HCT116 (cell line): ENCODE measurements around the gene OR10AD1. TPM values are rescaled to one million over a fixed set of nuclear protein-coding genes. Genes with fewer than 3 reads are reported as not detected.

ENCODE experiments used
- ATAC-seq: fragments of 200-7000 bp; cut with Tn5 transposase; 2 replicates; pipeline ENCODE4 v1.9.1; 2020; ENCODE audit warnings: mild to moderate bottlenecking, moderate library complexity
- BruUV-seq: library from RNA; stranded (reverse); fragments of 400-500 nt; replicated peaks from 2 replicates; lab custom pipeline; 2021; lab: Mats Ljungman, UMichigan
- CTCF ChIA-PET: fragments of 300-600 bp; sonication (Branson Sonifier 250); formaldehyde crosslinking; loops from one replicate; lab custom pipeline; 2021; ENCODE audit warnings: antibody characterized with exemption; lab: Charles Lee
- POLR2A ChIA-PET: fragments of 300-600, 350-600 bp; sonication (Branson Sonifier 250); formaldehyde crosslinking; loops from one replicate; lab custom pipeline; 2021; ENCODE audit warnings: antibody characterized with exemption; lab: Charles Lee
- RAD21 ChIA-PET, 2 experiments: fragments of 300-600 bp; sonication (Branson Sonifier 250); formaldehyde crosslinking; loops; one replicate each; lab custom pipeline; 2023; ENCODE audit warnings: low total read pairs in 2 of 2; ENCODE audit not compliant: uncharacterized antibody in 2 of 2, unreplicated experiment in 2 of 2, low non-redundant PET in 1 of 2; lab: Charles Lee
- DNase-seq: peaks from one replicate; pipeline ENCODE4 v3.0.0-alpha.2; 2010; ENCODE audit warnings: low read depth, low spot score
- H2AFZ ChIP-seq: fragments of 200-600 bp; shearing (Covaris generic), sonication (generic); 2 replicates; pipeline ENCODE4 v1.6.1; 2017; ENCODE audit warnings: low read depth, mixed run types, mixed read lengths, antibody characterized with exemption, low read length; ENCODE audit not compliant: poor library complexity, severe bottlenecking
- H3K27ac ChIP-seq: 2 replicates; pipeline ENCODE4 v1.5.1; 2012; ENCODE audit warnings: low read depth, low read length
- H3K27me3 ChIP-seq: fragments of 200-600 bp; sonication (generic); 2 replicates; pipeline ENCODE4 v1.6.1; 2016; ENCODE audit warnings: mixed run types, low read length, mixed read lengths; ENCODE audit not compliant: insufficient read depth
- H3K36me3 ChIP-seq, 2 experiments: fragments of 200-500 bp in 1 of 2; fragments of 200-600 bp in 1 of 2; sonication (Bioruptor generic) in 1 of 2; sonication (generic) in 1 of 2; 2 replicates each; pipeline versions ENCODE4 v1.5.1 to v1.6.1; 2014 to 2016; ENCODE audit warnings: low read length in 2 of 2, inconsistent platforms in 1 of 2, mixed read lengths in 1 of 2, mixed run types in 1 of 2; ENCODE audit not compliant: insufficient read depth in 2 of 2, control insufficient read depth in 1 of 2
- H3K4me1 ChIP-seq, 2 experiments: fragments of 200-600 bp in 1 of 2; sonication (generic) in 1 of 2; 2 replicates each; pipeline versions ENCODE4 v1.5.1 to v1.6.1; 2012 to 2017; ENCODE audit warnings: low read length in 2 of 2, inconsistent platforms in 1 of 2, mild to moderate bottlenecking in 1 of 2, mixed read lengths in 1 of 2, mixed run types in 1 of 2, moderate library complexity in 1 of 2; ENCODE audit not compliant: insufficient read depth in 2 of 2, control insufficient read depth in 1 of 2
- H3K4me2 ChIP-seq: fragments of 200-600 bp; sonication (generic); 2 replicates; pipeline ENCODE4 v1.6.1; 2017; ENCODE audit warnings: mixed run types, low read length, mixed read lengths
- H3K4me3 ChIP-seq, 2 experiments: fragments of 200-600 bp in 1 of 2; sonication (generic) in 1 of 2; replicated peaks in 1 of 2; 2 replicates each; pipeline ENCODE4 v1.5.1; 2011 to 2016; ENCODE audit warnings: low read length in 2 of 2, control low read depth in 1 of 2, low read depth in 1 of 2, mild to moderate bottlenecking in 1 of 2, mixed read lengths in 1 of 2, mixed run types in 1 of 2
- H3K79me2 ChIP-seq: fragments of 200-600 bp; sonication (generic); 2 replicates; pipeline ENCODE4 v1.6.1; 2017; ENCODE audit warnings: mild to moderate bottlenecking, mixed run types, low read length, moderate library complexity, mixed read lengths; ENCODE audit not compliant: insufficient read depth
- H3K9ac ChIP-seq: fragments of 200-600 bp; sonication (generic); 2 replicates; pipeline ENCODE4 v1.6.1; 2016; ENCODE audit warnings: low read length, mixed read lengths
- H3K9me2 ChIP-seq: fragments of 200-600 bp; sonication (generic), shearing (Covaris generic); 2 replicates; pipeline ENCODE4 v1.6.1; 2017; ENCODE audit warnings: mixed run types, mild to moderate bottlenecking, moderate library complexity; ENCODE audit not compliant: insufficient read depth
- H3K9me3 ChIP-seq, 2 experiments: fragments of 200-500 bp in 1 of 2; fragments of 200-600 bp in 1 of 2; sonication (Bioruptor generic) in 1 of 2; sonication (generic) in 1 of 2; 2 replicates each; pipeline ENCODE4 v1.6.1; 2014 to 2017; ENCODE audit warnings: low read length in 2 of 2, mixed read lengths in 2 of 2, inconsistent platforms in 1 of 2, low read depth in 1 of 2, mild to moderate bottlenecking in 1 of 2, mixed run types in 1 of 2, moderate library complexity in 1 of 2; ENCODE audit not compliant: control insufficient read depth in 1 of 2, insufficient read depth in 1 of 2
- H4K20me1 ChIP-seq: fragments of 200-600 bp; sonication (generic), shearing (Covaris generic); 2 replicates; pipeline ENCODE4 v1.6.1; 2017; ENCODE audit warnings: mixed run types, mild to moderate bottlenecking, moderate library complexity; ENCODE audit not compliant: insufficient read depth
- CBX3 ChIP-seq: IDR thresholded peaks from 2 replicates; pipeline ENCODE4 v1.6.1; 2012; ENCODE audit warnings: low read depth
- CTCF ChIP-seq, 3 experiments: fragments of 200-600 bp in 1 of 3; sonication (generic) in 1 of 3; IDR thresholded peaks in 2 of 3; conservative IDR thresholded peaks in 1 of 3; 2 replicates each; pipeline ENCODE4 v1.5.1; 2012 to 2017; ENCODE audit warnings: low read depth in 2 of 3, low read length in 2 of 3, antibody characterized with exemption in 1 of 3, borderline replicate concordance in 1 of 3, control low read depth in 1 of 3, mild to moderate bottlenecking in 1 of 3, mixed read lengths in 1 of 3, mixed run types in 1 of 3, moderate library complexity in 1 of 3; ENCODE audit not compliant: insufficient read depth in 1 of 3
- EGR1 ChIP-seq: IDR thresholded peaks from 2 replicates; pipeline ENCODE4 v1.6.1; 2012; ENCODE audit warnings: low read depth
- ELF1 ChIP-seq: IDR thresholded peaks from 2 replicates; pipeline ENCODE4 v1.6.1; 2012; ENCODE audit warnings: low read depth, borderline replicate concordance
- MAX ChIP-seq: IDR thresholded peaks from 2 replicates; pipeline ENCODE4 v1.6.1; 2012
- POLR2A ChIP-seq: IDR thresholded peaks from 2 replicates; pipeline ENCODE4 v1.7.0; 2011; ENCODE audit warnings: borderline replicate concordance; ENCODE audit not compliant: insufficient read depth, insufficient read length; ENCODE audit errors: extremely low read depth
- RAD21 ChIP-seq: IDR thresholded peaks from 2 replicates; pipeline ENCODE4 v1.6.1; 2012; ENCODE audit warnings: low read depth, mild to moderate bottlenecking
- SP1 ChIP-seq: IDR thresholded peaks from 2 replicates; pipeline ENCODE4 v1.6.1; 2012; ENCODE audit warnings: low read depth
- SRF ChIP-seq: IDR thresholded peaks from 2 replicates; pipeline ENCODE4 v1.6.1; 2012; ENCODE audit warnings: low read depth
- TCF7L2 ChIP-seq: IDR thresholded peaks from 2 replicates; pipeline ENCODE4 v1.7.0; 2011; ENCODE audit warnings: borderline replicate concordance, inconsistent platforms; ENCODE audit not compliant: insufficient read depth, insufficient read length; ENCODE audit errors: extremely low read depth
- YY1 ChIP-seq: IDR thresholded peaks from 2 replicates; pipeline ENCODE4 v1.6.1; 2011; ENCODE audit warnings: low read length, low read depth, moderate library complexity, mild to moderate bottlenecking; ENCODE audit not compliant: insufficient replicate concordance; ENCODE audit errors: extremely low read depth
- ZNF274 ChIP-seq: fragments of 200-500 bp; sonication (Bioruptor generic); IDR thresholded peaks from 2 replicates; pipeline ENCODE4 v1.6.1; 2014; ENCODE audit warnings: mild to moderate bottlenecking, low read depth, low read length, inconsistent platforms
- intact Hi-C: fragments of 100-400 bp; cut with micrococcal nuclease; formaldehyde crosslinking; loops from 2 replicates; pipeline ENCODE4 v1.10.0; 2022
- total RNA-seq: library from RNA; stranded (reverse); gene quantifications from one replicate; pipeline ENCODE4 v1.2.1, GENCODE V29; 2021; ENCODE audit not compliant: unreplicated experiment

The OR10AD1 gene
- total RNA-seq, 1 experiment from 2014 or later, result not detected

DNA sequence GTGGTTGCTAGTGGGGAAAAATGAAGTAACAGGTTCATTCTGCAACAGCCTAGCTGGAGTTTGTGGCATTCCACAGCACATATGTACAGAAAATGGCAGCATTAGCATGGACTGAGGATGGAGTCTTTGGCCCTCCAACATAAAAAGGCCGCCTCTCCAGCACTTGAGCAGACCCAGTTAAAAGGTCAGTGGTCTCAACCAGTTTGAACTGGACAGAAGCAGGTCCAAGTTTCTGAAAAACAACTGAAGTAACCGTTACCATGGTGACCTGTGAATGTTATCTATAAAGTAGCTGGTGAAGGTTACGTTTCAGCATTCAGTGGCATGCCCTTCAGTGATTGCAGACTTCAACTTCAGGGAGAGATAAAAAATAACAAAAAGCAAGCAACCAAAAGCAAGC is 34.1 kb upstream of the OR10AD1 start:
- Histone ChIP-seq H3K27ac (no peak overlapping the region), H3K9me3 (peaks cover 0 to 6% of the 10 kb centered on the region in 2 experiments; a peak in 2 of 4 replicates), H3K4me2 (no peak overlapping the region), H3K9me2 (no peaks in the 10 kb centered on the region), H3K27me3 (no peaks in the 10 kb centered on the region), H3K4me1 (no peaks in the 10 kb centered on the region), H4K20me1 (no peaks in the 10 kb centered on the region), H3K36me3 (no peaks in the 10 kb centered on the region), H3K4me3 (no peak overlapping the region), H2AFZ (no peak overlapping the region), H3K9ac (no peak overlapping the region), H3K79me2 (no peaks in the 10 kb centered on the region)
- no peak for TF ChIP-seq CBX3
- no peak for TF ChIP-seq YY1
- no peak for TF ChIP-seq SP1
- TF ChIP-seq RAD21, result no peak
- no peak for TF ChIP-seq EGR1
- TF ChIP-seq SRF, result no peak
- no peak for TF ChIP-seq POLR2A
- intact Hi-C loops, result no loop called here
- ATAC-seq (no peak), DNase-seq (no peak)
- RAD21 ChIA-PET, result no interaction called here
- BruUV-seq, result no TSS peak
- POLR2A ChIA-PET, result no interaction called here
- CTCF ChIA-PET, result no interaction called here

- Histone ChIP-seq H3K4me2 (no peak overlapping the region), H3K4me3 (no peak overlapping the region), H3K9me3 (no peaks in the 10 kb centered on the region), H3K36me3 (no peaks in the 10 kb centered on the region), H3K27ac (no peak overlapping the region), H3K9me2 (no peaks in the 10 kb centered on the region), H2AFZ (no peak overlapping the region), H3K4me1 (no peaks in the 10 kb centered on the region), H3K27me3 (no peaks in the 10 kb centered on the region), H3K79me2 (no peaks in the 10 kb centered on the region), H3K9ac (no peak overlapping the region), H4K20me1 (no peaks in the 10 kb centered on the region)
- ATAC-seq (no peak), DNase-seq (no peak)
- ChIA-PET POLR2A (interaction anchor here (0.6 kb wide), 1 partner anchor 128 kb away, joined by 3 read pairs; no protein-coding TSS in a partner anchor), RAD21 (no interaction called here), CTCF (no interaction called here)
- TF ChIP-seq CTCF (IDR thresholded peaks at IDR 0.05 in 2 of 3, conservative IDR thresholded peaks at IDR 0.05 in 1 of 3; ENCODE audit: borderline replicate concordance in 1 of 3, insufficient read depth in 1 of 3, low read depth in 2 of 3, low read length in 2 of 3) (no peak), ZNF274 (no peak), RAD21 (no peak), TCF7L2 (no peak), CBX3 (no peak), EGR1 (no peak), POLR2A (no peak), ELF1 (no peak), SRF (no peak), MAX (no peak)
- BruUV-seq, result no TSS peak
- intact Hi-C loops, result no loop called here
These were observed 32.8 kb upstream of the OR10AD1 start for GRCh38 chr12:48235796-48236333.
